Activated naive CD8-positive, alpha-beta T cell treated with anti-CD3 and anti-CD28 coated beads, Interleukin-2, amount 10 ng/mL, durations not matched to agents 7 days and 5 days (primary cell): ENCODE data around the gene TOR2A. TPM values are rescaled to one million over a fixed set of nuclear protein-coding genes. Genes with fewer than 3 reads are reported as not detected.

Source experiments
- ATAC-seq: fragments of 150-1000 bp; cut with Tn5 transposase; one replicate; pipeline ENCODE4 v1.10.0; 2021; ENCODE audit warnings: low read depth, moderate library complexity
- POLR2A ChIA-PET: fragments of 350-600 bp; sonication (Branson Sonifier 250); formaldehyde crosslinking; loops from one replicate; lab custom pipeline; 2021; ENCODE audit warnings: antibody characterized with exemption; lab: Charles Lee
- DNase-seq: peaks from one replicate; pipeline ENCODE4 v3.0.0; 2021
- H3K27ac Mint-ChIP-seq: one replicate; pipeline ENCODE4 v1.8.0; 2022; ENCODE audit warnings: mild to moderate bottlenecking, mixed read lengths
- H3K27me3 Mint-ChIP-seq: one replicate; pipeline ENCODE4 v1.8.0; 2022; ENCODE audit warnings: mild to moderate bottlenecking, moderate library complexity, mixed read lengths
- H3K36me3 Mint-ChIP-seq: one replicate; pipeline ENCODE4 v1.8.0; 2021; ENCODE audit warnings: mild to moderate bottlenecking, mixed read lengths
- H3K4me1 Mint-ChIP-seq: one replicate; pipeline ENCODE4 v1.8.0; 2021; ENCODE audit warnings: mixed read lengths
- H3K4me3 Mint-ChIP-seq: one replicate; pipeline ENCODE4 v1.8.0; 2022; ENCODE audit warnings: mild to moderate bottlenecking, moderate library complexity, mixed read lengths
- H3K9me3 Mint-ChIP-seq: one replicate; pipeline ENCODE4 v1.8.0; 2021; ENCODE audit warnings: mixed read lengths
- total RNA-seq, 2 experiments: library from RNA; stranded (reverse); gene quantifications; one replicate each; pipeline ENCODE4 v1.2.3, GENCODE V29; 2021

Gene TOR2A
- total RNA-seq, 2 experiments from 2014 or later: 21.7 to 24.4 TPM

- Mint-ChIP-seq H3K27me3 (peaks cover 2% of the 10 kb centered on the region), H3K36me3 (no peaks in the 10 kb centered on the region), H3K4me1 (peaks cover 16% of the 10 kb centered on the region), H3K9me3 (peaks cover 3% of the 10 kb centered on the region), H3K4me3 (no peak overlapping the region), H3K27ac (no peak overlapping the region)
- ATAC-seq (no peak), DNase-seq (no peak)
- POLR2A ChIA-PET: interaction anchor here (2.0 kb wide), 1 partner anchor 26 kb away, joined by 5 read pairs; the partner anchor contains the start of gene TOR2A
Observed at GRCh38 chr9:127708952-127709587, 26.0 kb downstream of the TOR2A start.

- no peak for DNase-seq
- Mint-ChIP-seq H3K27me3 (peaks cover 2% of the 10 kb centered on the region), H3K4me3 (no peak overlapping the region), H3K4me1 (peaks cover 18% of the 10 kb centered on the region), H3K36me3 (no peaks in the 10 kb centered on the region), H3K9me3 (peaks cover 3% of the 10 kb centered on the region), H3K27ac (no peak overlapping the region)
- ATAC-seq: peak; percentile 60
- POLR2A ChIA-PET: interaction anchor here (1.0 kb wide), 1 partner anchor 27 kb away, joined by 3 read pairs; the partner anchor contains the start of gene TOR2A
Observed at GRCh38 chr9:127707766-127708165, 27.3 kb downstream of the TOR2A start.

GRCh38 chr9:127706836-127707241, 28.3 kb downstream of the TOR2A start, which contains the start of gene CFAP157:
Gene CFAP157, plus strand, starts transcription at chr9:127706988. Its CDS starts 44 bp downstream, at chr9:127707032.
- ATAC-seq: no peak
- Mint-ChIP-seq H3K27ac (no peak within 1 kb of the TSS), H3K36me3 (no peaks in the 10 kb centered on the region), H3K9me3 (peaks cover 3% of the 10 kb centered on the region), H3K27me3 (peaks cover 2% of the 10 kb centered on the region), H3K4me1 (peaks cover 18% of the 10 kb centered on the region), H3K4me3 (no peak within 1 kb of the TSS)
- POLR2A ChIA-PET: interaction anchor here (1.6 kb wide), 1 partner anchor 28 kb away, joined by 5 read pairs; the partner anchor contains the start of gene TOR2A
- DNase-seq: no peak

GRCh38 chr9:127705577-127706379, 29.3 kb downstream of the TOR2A start:
- POLR2A ChIA-PET: interaction anchor here (0.5 to 1.6 kb wide), 2 partner anchors 29 to 217 kb away, joined by 3 to 5 read pairs; partner anchors contain the start of gene TOR2A

GRCh38 chr9:127703289-127703946, 31.7 kb downstream of the TOR2A start:
- no peak overlapping the region for H3K4me3 Mint-ChIP-seq

More at GRCh38 chr9:127705577-127706379, 29.3 kb downstream of the TOR2A start:
- Mint-ChIP-seq H3K36me3 (no peaks in the 10 kb centered on the region), H3K9me3 (peaks cover 3% of the 10 kb centered on the region), H3K4me1 (peaks cover 10% of the 10 kb centered on the region), H3K27ac (no peak overlapping the region), H3K4me3 (no peak overlapping the region), H3K27me3 (peaks cover 2% of the 10 kb centered on the region)
- DNase-seq (no peak), ATAC-seq (no peak)

GRCh38 chr9:127700594-127701255, 34.4 kb downstream of the TOR2A start:
- H3K9me3 Mint-ChIP-seq: no peaks in the 10 kb centered on the region
- H3K4me3 Mint-ChIP-seq: no peak overlapping the region
- peaks cover 12% of the 10 kb centered on the region for H3K4me1 Mint-ChIP-seq
- no peak for DNase-seq
- ATAC-seq: no peak
- H3K36me3 Mint-ChIP-seq: no peaks in the 10 kb centered on the region
- no peak overlapping the region for H3K27ac Mint-ChIP-seq
- POLR2A ChIA-PET: interaction anchor here (0.6 kb wide), 1 partner anchor 17 kb away, joined by 3 read pairs; no protein-coding TSS in a partner anchor
- H3K27me3 Mint-ChIP-seq: no peaks in the 10 kb centered on the region

More at GRCh38 chr9:127703289-127703946, 31.7 kb downstream of the TOR2A start:
- no peaks in the 10 kb centered on the region for H3K9me3 Mint-ChIP-seq
- H3K4me1 Mint-ChIP-seq: peaks cover 17% of the 10 kb centered on the region
- no peak for DNase-seq
- POLR2A ChIA-PET: no interaction called here
- H3K27ac Mint-ChIP-seq: no peak overlapping the region
- no peak for ATAC-seq
- no peaks in the 10 kb centered on the region for H3K36me3 Mint-ChIP-seq
- no peaks in the 10 kb centered on the region for H3K27me3 Mint-ChIP-seq

GRCh38 chr9:127700140-127700539, 35.0 kb downstream of the TOR2A start:
- Mint-ChIP-seq H3K36me3 (no peaks in the 10 kb centered on the region), H3K9me3 (no peaks in the 10 kb centered on the region), H3K27ac (peak overlapping the region; percentile 58), H3K4me1 (peaks cover 12% of the 10 kb centered on the region), H3K27me3 (no peaks in the 10 kb centered on the region), H3K4me3 (peak overlapping the region; percentile 82)
- no peak for ATAC-seq
- POLR2A ChIA-PET: no interaction called here
- no peak for DNase-seq

- H3K27ac Mint-ChIP-seq: peak overlapping the region; percentile 79
- ATAC-seq (peak; percentile 100), DNase-seq (peak; percentile 85)
- POLR2A ChIA-PET: interaction anchor here (0.6 kb wide), 1 partner anchor 91 kb away, joined by 3 read pairs; no protein-coding TSS in a partner anchor
- H3K4me1 Mint-ChIP-seq: peaks cover 12% of the 10 kb centered on the region
- H3K4me3 Mint-ChIP-seq: peak overlapping the region; percentile 82
- H3K36me3 Mint-ChIP-seq: no peaks in the 10 kb centered on the region
- no peaks in the 10 kb centered on the region for H3K9me3 Mint-ChIP-seq
- no peaks in the 10 kb centered on the region for H3K27me3 Mint-ChIP-seq
Observed at GRCh38 chr9:127698985-127699670, 36.0 kb downstream of the TOR2A start.

GRCh38 chr9:127698386-127698785, 36.7 kb downstream of the TOR2A start:
- no peak for DNase-seq
- no peak overlapping the region for H3K27ac Mint-ChIP-seq
- no peaks in the 10 kb centered on the region for H3K27me3 Mint-ChIP-seq
- H3K36me3 Mint-ChIP-seq: no peaks in the 10 kb centered on the region
- H3K9me3 Mint-ChIP-seq: no peaks in the 10 kb centered on the region
- no peak for ATAC-seq
- H3K4me3 Mint-ChIP-seq: peak overlapping the region; percentile 22
- H3K4me1 Mint-ChIP-seq: peaks cover 12% of the 10 kb centered on the region
- POLR2A ChIA-PET: no interaction called here

- Mint-ChIP-seq H3K27ac (no peak overlapping the region), H3K9me3 (no peaks in the 10 kb centered on the region), H3K4me3 (no peak overlapping the region), H3K27me3 (no peaks in the 10 kb centered on the region), H3K36me3 (no peaks in the 10 kb centered on the region), H3K4me1 (peaks cover 11% of the 10 kb centered on the region)
- DNase-seq: no peak
- POLR2A ChIA-PET: no interaction called here
- no peak for ATAC-seq
Observed at GRCh38 chr9:127697575-127697974, 37.5 kb downstream of the TOR2A start.

- no peaks in the 10 kb centered on the region for H3K36me3 Mint-ChIP-seq
Observed at GRCh38 chr9:127694890-127695720, 40.0 kb downstream of the TOR2A start.

More at GRCh38 chr9:127694890-127695720, 40.0 kb downstream of the TOR2A start:
- Mint-ChIP-seq H3K27me3 (peaks cover 2% of the 10 kb centered on the region), H3K4me1 (peaks cover 8% of the 10 kb centered on the region), H3K4me3 (no peak overlapping the region), H3K9me3 (no peaks in the 10 kb centered on the region), H3K27ac (no peak overlapping the region)
- DNase-seq: no peak
- no peak for ATAC-seq
- POLR2A ChIA-PET: no interaction called here
